ENCODE results near the gene CYTH4.
A peak's percentile ranks its signal among the peaks of the same experiment; 100 is the strongest.
"Not testable (repeated sequence)": the region's sequence is repeated elsewhere in the genome, so short reads cannot be mapped to it uniquely, and the experiment has no call there.

Gene CYTH4, protein sequence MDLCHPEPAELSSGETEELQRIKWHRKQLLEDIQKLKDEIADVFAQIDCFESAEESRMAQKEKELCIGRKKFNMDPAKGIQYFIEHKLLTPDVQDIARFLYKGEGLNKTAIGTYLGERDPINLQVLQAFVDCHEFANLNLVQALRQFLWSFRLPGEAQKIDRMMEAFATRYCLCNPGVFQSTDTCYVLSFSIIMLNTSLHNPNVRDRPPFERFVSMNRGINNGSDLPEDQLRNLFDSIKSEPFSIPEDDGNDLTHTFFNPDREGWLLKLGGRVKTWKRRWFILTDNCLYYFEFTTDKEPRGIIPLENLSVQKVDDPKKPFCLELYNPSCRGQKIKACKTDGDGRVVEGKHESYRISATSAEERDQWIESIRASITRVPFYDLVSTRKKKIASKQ

GRCh38 chr22:37282385-37282677, at the start of gene CYTH4:
Gene CYTH4 (plus strand): TSS chr22:37282508. CDS start chr22:37282570, 62 bp downstream.
- peak; percentile 62 to 67 for DNase-seq (ENCODE audit: low read depth in 2 of 2)

GRCh38 chr22:37233371-37233750, 48.9 kb upstream of the CYTH4 start:
- not testable (repeated sequence) for DNase-seq (ENCODE audit: low read depth in 2 of 2)

- no peak for DNase-seq (ENCODE audit: low read depth in 2 of 2)
Measured at GRCh38 chr22:37233751-37234631, 48.3 kb upstream of the CYTH4 start.

DNA sequence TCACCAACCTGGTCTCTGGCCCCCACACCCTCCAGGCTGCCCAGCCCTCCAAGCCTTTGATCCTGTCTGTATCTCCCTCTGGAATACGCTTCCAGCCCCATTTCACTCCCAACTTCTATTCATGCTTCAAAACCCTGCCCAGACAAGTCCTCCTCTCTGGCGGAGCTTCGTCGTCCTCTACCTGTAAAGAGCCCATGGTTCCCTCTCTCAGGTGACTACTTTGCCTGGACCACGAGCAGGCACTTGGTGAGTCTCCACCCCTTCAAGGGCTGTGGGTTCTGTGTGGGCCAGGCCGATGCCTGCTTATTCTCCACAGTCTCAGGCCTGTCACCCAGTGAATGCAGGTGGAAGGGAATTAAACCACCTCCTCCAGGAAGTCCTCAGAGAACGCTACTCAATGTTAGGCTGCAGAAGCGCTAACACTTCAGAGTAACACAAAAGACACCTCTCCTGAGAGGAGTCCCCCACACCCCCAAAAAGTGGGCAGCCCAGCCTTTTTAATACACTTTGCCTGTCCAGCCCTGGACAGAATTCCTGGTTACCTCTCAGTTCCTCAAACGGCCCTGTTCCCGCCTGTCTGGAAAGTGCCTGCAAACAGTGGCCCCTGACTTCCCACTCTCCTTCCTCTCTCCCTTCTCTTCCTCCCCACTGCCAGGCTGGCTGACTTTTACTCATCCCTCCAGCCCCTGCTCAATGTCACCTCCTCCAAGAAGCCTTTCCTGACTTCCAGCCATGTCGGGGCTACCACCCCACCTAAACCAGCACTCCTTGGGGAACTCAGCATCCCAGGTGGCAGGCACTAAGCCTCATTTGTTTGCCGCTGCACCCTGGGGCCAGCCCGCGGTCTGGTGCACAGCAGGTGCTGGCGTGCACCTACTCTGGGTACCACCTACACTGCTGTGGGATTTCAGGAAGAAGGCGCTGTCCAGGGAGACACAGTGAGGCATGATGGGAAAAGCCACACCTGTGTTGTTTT, 47.3 kb upstream of the CYTH4 start:
- no peak for DNase-seq (ENCODE audit: low read depth in 2 of 2)

- DNase-seq (ENCODE audit: low read depth in 2 of 2), result no peak
Measured at GRCh38 chr22:37235897-37236607, 46.3 kb upstream of the CYTH4 start.

- no peak for DNase-seq (ENCODE audit: low read depth in 2 of 2)
Measured at GRCh38 chr22:37237371-37238268, 44.7 kb upstream of the CYTH4 start.

GRCh38 chr22:37239336-37240239, 42.7 kb upstream of the CYTH4 start:
- DNase-seq (ENCODE audit: low read depth in 2 of 2), result no peak

DNA sequence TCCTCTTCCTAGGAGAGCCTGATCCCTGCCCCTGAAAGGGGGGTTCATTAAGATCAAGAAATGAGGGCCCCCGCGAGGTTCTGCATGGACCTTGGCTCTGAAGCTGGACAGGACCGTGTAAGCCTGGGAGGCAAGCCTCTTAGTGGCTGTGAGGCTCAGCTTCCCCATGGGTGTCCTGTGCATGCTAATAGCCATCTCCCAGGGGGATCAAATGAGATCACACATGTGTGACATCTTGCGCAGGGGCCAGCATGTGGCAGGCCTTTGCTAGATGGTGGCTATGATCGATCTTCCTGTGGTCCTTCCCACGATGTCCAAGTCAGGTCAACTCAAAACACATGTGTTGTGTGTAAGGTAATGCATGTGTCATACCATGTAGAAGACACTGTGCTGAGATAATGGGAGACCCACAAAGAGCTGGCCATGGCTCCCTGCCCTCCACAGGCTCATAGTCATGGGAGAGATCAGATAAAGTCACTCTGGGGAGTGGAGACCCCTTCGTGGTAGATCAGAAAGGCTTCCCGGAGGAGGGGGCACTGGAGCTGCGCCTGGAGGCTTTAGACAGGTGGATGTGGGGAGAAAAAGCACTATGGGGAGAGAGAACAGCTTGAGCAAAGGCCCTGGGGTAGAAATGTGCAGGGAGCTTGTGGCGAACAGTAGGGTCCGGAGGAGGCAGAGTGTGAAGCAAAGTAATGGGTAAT, 41.9 kb upstream of the CYTH4 start:
- no peak for DNase-seq (ENCODE audit: low read depth in 2 of 2)

- DNase-seq (ENCODE audit: low read depth in 2 of 2), result no peak
Measured at GRCh38 chr22:37240941-37241320, 41.4 kb upstream of the CYTH4 start.

- no peak for DNase-seq (ENCODE audit: low read depth in 2 of 2)
Measured at GRCh38 chr22:37241351-37242142, 40.8 kb upstream of the CYTH4 start.

- peak; percentile 80 to 82 for DNase-seq (ENCODE audit: low read depth in 2 of 2)
Measured at GRCh38 chr22:37242395-37242918, 39.9 kb upstream of the CYTH4 start.

DNA sequence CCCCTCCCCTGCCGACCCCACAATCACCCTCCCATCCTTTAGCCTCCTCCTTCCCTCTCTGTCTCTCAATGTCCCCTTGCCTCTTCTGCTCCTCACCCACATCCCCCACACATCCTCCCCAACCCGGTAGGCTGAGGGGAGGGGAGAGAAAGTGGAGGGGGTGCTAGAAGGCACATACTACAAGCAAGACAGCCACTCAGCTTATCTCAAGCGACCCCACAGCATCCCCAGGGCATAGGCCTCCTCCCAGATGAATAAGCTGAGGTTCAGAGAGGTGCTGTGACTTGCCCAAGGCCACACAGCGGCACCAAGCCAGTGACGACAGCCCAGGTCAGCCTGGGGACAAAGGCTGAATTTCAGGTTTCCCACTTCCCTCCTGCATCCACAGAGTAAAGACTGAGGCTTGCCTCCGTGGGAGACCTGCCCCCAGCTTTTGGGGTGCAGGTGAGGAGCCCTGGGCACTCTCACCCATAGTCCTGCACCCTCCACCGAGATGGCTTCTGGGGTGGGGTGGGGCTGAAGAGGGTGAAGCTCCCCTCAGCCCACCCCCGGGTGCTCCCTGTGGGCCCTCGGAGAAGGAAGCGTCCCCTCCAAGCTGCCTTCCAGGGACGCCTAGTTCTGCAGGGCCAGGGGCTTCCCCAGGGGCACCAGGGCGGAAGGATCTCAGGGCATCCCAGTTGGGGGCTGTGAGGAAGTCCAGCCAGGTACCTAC, 38.8 kb upstream of the CYTH4 start:
- DNase-seq (ENCODE audit: low read depth in 2 of 2), result no peak

- peak; percentile 80 to 82 for DNase-seq (ENCODE audit: low read depth in 2 of 2)
Measured at GRCh38 chr22:37244114-37244921, 38.0 kb upstream of the CYTH4 start, which contains the start of gene RAC2. Gene RAC2 (minus strand): TSS chr22:37244269. CDS start chr22:37244148, 121 bp downstream.

- DNase-seq (ENCODE audit: low read depth in 2 of 2), result no peak
Measured at GRCh38 chr22:37244922-37245722, 37.2 kb upstream of the CYTH4 start.

- no peak for DNase-seq (ENCODE audit: low read depth in 2 of 2)
Measured at GRCh38 chr22:37245740-37246139, 36.6 kb upstream of the CYTH4 start.

Data from stimulated activated CD8-positive, alpha-beta memory T cell treated with anti-CD3 and anti-CD28 coated beads, Interleukin-2, amount 100 ng/mL, for 1 hour (primary cell).